ENCODE measurements around the gene CDC42BPA.

CDC42BPA gene

DNA sequence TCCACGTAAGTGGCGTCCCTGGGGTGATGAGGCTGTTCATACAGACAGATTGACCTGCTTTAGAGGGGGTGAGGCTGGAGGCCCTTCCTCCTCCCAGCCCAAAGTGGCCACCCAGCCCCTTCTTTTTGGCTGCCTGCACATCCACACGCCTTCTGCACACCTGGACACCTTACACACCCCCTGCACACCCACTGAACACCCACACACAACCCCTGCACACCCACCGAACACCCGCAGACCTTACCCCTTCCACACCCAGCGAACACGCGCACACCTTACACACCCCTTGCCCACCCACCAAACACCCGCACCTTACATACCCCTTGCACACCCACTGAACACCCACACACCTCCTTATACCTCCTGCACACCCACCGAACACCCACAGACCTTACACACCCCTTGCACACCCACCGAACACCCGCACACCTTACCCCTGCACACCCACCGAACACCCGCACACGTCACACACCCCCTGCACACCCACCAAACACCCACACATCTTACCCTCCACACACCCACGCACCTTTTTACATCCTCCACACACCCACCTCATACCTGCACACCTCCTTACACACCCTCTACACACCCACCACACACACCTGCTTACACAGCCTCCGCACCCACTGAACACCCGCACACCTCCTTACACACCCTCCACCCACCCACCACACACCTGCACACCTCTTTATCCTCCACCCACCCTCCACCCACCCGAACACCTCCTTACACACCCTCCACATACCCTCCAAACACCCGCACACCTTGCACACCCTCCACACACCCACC is 340.5 kb downstream of the CDC42BPA start:
- no peak for DNase-seq

DNA sequence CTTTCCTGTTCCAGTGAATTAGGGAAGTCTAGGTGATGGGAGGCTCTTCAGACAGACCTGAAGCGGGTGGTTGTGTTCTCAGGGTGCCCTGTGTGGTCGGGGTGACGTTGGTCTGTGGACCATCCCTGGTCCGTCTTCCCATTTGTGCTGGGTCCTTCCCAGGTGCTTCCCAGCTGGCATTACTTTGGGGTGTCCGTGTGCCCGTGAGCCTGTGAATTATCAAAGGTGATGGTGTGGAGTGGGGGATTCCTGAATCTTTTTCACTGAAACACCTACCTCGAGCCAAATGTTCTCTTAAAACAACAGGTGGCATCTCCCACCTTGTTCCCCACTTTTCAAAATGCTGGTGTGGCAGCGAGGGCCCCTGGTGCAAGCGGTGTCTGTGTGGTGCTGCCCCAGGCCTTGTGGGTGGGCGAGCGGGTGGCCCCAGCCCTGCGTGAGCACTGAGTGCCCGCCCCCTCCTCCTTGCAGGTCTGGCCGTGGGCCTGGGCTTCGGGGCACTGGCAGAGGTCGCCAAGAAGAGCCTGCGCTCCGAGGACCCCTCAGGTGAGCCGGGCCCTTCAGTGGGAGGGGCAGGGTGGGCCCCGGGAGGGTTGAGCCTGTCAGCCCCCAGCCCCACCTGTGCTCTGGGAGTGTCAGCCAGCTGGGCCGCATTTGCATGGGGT is 341.2 kb downstream of the CDC42BPA start:
- no peak for DNase-seq

DNA sequence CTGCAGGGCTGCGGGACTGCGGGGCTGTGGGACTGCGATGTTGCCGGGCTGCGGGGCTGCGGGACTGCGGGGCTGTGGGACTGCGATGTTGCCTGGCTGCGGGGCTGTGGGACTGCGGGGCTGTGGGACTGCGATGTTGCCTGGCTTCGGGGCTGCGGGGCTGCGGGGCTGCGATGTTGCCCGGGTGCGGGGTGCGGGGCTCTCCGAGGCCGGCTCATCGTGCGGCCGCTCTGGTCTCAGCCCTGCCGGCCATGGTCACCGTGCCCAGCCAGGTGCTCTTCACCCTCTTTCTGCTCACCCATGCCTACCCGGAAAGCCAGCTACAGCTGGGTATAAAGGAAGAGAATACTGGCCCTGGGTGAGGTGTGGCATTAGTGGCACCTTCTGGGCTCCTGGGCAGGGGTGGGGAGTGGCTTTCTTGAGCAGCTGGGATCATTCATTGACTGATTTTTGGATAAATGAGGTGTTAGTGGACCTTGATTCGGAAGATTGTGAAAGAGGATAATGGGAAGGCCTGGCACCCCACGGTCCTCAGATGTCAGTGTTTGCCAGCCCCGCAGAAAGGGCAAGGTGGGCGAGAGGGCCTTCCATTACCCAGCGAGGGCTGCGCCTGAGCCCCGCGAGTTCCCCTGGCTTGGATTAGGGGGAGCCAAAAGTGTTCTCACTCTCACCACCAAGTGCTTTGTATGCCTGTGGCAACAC is 341.9 kb downstream of the CDC42BPA start:
- no peak for DNase-seq

DNA sequence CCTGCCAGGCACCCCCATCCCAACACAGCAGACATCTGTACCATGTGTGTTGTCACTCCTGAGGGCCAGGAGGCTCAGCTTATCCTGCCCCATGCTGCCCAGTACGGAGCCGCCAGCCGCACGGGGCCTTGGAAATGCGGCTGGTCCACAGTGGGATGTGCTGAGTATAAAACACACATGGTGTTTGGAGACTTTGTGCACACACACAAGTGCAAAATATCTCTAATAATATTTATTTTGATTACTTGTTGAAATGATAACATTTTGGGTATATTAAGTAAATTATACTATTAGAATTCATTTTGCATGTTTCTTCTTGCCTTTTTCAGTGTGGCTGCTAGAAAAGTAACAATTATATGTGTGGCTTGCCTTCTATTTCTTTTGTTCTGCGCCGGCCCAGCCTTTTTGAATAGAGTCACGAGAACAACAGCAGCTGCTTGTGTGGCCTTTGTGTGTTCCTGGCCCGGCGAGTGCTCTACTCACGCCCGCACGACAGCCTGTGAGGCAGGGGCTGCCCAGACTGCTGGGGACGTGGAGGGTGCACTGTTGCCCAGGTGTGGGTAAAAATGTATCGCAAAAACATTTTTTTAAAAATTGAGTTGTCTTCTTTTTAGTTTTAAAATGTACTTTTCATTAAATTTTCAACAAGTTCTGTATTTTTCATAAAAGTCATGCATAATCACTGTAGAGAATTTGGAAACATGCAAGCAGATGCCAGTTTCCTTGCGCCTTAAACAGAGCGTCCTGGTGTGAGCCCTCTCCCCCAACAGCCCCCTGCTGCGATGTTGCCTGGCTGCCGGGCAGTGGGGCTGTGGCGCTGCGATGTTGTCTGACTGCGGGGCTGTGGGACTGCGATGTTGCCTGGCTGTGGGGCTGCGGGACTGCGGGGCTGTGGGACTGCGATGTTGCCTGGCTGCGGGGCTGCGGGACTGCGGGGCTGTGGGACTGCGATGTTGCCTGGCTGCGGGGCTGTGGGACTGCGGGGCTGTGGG is 342.7 kb downstream of the CDC42BPA start:
- DNase-seq = no peak

DNA sequence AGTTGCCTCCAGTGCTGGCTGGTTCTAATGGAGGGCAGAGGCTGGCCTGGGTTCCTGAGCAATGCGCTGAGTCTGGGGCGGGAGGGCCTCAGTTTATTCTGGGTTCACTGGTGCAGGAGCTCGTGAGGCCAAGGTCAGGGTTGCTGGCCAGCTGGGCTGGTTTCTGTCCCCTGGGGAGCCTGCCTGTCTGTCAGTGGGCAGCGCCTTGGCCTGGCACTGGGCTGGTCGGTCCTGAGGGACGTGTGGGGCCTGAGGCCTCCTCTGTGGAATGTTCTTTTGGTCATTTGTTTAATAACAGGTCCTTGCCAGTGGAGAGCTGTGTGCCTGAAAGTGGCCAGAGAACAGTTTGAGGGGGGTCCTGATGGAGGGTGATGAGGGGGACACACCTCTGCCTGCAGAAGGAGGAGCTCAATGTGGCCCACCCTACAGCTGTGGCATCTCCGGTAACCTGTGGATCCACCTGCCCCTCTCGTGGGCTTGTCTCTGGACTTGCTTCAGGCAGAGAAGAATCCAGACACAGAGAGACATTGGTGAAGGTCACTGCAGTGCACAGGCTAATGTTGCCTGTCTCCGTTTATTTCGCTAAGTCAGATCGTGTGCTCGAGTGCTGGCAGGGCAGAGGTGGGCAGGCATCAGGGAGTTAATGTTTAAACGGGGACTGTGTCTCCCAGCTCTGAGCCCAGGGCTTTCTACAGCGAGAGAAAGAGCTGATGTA is 343.6 kb downstream of the CDC42BPA start:
- DNase-seq = no peak

DNA sequence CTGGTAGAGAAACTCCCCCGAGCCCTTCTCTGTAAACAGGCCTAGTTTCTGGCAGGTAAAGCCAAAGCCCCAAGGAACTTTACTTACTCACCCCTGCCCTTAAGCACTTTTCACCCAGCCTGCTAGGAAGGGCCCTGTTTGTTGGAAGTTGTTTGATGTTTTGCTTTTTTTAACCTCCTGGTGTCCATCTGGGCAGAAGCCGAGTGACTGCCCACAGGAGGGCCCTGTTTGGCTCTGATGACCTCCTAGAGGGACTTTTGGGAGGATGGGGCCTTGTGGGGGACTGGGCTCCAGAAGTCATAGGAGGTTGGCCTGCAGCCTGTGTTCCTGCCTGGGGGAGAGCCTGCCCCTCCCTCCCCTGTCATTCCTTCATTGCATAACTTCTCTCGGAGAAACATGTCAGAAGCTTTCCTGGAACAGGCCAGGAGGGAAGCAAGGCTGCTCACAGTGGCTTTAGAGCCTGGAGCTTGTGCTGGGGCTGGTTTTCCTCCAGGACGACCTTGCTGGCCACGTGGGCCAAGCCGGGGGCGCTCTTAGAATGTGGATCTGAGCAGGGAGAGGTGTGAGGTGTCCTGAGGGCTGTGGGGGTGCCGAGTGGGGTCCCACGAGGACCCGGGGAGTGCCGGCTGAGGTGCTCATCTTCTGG is 344.3 kb downstream of the CDC42BPA start:
- DNase-seq = no peak

DNA sequence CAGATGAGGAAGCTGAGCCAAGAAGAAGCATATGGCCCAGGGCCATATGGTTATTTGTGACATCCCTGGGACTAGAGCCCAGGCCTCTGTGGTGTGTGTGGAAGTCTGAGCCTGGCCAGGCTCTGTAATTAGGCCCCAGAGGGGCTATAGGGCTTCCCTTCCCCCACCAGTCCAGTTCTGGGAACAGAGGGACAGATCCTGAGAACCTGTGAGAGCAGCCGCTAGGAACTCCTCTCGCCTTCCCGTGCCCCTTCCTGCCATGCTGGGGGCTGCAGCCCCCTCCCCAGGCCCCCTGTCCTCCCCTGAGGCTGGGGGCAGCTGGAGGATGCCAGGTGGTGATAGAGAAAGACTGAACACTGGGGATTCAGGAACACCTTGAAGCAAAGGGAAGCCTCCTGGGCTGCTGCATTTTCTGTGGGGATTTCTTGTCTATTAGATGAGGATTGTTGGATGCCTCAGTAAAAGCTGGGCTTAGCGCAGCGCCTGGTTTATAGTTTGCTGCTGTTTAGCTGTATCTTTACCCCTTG is 344.9 kb downstream of the CDC42BPA start:
- no peak for DNase-seq

DNA sequence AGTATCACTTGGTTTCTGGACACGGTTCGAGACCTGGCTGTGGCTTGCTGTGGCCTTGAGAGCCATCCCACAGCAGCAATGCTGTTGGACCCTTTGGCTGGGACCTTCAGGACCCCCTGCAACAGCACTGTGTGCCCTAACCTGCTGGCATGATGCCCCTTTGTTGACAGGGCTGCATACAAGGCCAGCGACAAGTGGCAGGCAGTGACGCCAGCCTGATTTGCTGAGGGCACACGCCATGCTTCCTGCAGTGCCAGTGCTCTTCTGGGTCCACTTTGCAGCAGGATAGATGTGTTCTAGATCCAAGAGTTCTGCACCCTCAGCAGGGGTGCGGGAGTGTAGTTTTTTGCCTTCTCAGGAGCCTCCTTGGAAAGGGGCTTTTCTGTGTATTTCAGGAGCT is 345.4 kb downstream of the CDC42BPA start:
- no peak for DNase-seq

DNA sequence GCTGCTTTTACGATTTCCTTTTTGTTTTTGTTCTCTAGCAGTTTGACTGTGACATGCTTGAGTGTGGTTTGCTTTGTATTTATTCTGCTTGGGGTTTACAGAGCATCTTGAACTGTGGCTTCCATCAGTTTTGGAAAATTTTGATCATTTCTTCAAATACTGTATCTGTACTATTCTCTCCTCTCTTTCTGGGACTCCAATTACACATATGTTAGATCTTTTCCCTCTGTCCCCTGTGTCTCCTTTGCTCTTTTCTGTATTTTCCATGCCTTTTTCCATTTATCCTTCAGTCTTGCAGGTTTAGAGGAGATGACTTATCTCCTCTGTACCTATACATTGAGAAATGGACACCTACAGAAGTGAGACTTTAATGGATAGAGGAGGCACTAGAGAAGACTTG is 346.5 kb downstream of the CDC42BPA start:
- DNase-seq = no peak

DNA sequence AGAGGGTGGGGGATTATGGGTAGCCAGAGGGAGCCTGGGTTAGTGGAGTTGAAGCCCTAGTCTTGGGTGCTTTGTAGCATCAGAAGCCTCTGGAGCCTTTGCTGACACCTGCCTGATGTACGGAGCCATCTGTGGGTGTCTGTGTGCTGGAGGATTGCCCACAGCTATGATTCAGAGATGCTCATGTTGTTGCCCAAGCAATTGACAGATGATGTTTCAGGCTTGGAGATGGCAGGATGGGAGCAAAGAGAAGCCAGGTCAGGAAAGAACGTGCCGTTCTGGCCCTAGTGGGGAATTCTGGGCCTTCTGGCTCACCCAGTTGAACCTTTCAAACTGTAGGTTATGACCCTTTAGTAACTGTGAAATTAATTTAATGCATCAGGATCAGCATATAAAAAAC is 350.6 kb downstream of the CDC42BPA start:
- DNase-seq = no peak

DNA sequence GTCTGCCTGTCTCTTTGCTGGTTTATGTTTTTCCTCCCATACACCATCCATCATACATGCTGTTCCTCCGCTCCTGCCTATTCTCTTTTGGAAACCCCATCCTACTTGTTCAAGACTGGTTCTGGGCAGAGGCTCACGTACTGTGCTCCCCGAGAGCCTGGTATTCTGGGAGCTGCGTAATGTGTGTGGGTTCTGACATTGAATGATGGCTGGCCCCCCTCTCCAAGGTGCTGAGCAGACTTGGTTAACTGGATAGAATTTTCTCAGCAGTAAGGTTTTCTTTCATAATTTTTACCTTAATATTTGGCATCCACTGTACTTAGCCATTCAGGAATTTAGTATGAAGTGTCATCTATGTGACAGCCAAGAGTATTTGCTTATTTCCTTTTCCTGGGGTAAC is 351.6 kb downstream of the CDC42BPA start:
- DNase-seq = no peak

DNA sequence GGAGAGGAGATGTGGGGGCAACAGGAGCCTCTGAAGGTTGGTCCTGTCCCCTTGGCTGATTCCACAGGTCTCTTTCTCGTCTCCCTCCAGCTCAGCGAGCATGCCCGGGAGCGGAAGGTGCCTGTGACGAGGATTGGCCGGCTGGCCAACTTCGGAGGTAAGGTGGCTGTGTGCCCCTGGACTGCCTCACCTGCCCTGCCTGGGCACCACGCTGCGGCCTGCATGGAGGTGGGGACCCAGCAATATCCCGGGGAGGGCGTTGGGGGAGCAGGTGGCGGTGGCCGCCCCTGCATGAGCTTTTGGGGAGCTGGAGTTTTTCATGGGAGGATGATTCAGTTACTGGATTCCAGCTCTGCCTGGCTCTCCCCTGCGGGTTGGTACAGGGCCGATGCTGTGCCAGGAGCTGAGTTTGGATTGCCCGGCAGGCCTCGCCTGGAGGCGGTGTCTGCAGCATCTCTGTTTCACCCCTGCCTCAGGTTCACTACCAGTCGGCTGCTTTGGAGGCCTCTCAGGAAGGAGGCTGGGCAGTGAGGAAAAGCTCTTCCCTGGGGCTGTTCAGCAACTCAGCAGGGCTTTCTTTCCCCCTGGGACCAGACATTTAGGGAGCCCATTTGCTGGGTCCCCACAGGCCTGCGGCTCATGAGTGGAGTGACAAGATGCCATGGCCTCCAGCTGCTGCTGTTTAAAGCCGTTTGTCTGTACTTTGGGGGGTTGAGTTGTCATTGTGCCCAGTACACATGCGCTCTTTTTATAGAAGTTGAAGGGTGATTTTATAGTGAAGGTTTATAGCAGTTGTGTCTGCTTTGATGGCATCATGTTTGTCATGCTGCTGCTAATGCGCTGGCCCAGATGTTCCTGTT is 352.5 kb downstream of the CDC42BPA start:
- DNase-seq = no peak

DNA sequence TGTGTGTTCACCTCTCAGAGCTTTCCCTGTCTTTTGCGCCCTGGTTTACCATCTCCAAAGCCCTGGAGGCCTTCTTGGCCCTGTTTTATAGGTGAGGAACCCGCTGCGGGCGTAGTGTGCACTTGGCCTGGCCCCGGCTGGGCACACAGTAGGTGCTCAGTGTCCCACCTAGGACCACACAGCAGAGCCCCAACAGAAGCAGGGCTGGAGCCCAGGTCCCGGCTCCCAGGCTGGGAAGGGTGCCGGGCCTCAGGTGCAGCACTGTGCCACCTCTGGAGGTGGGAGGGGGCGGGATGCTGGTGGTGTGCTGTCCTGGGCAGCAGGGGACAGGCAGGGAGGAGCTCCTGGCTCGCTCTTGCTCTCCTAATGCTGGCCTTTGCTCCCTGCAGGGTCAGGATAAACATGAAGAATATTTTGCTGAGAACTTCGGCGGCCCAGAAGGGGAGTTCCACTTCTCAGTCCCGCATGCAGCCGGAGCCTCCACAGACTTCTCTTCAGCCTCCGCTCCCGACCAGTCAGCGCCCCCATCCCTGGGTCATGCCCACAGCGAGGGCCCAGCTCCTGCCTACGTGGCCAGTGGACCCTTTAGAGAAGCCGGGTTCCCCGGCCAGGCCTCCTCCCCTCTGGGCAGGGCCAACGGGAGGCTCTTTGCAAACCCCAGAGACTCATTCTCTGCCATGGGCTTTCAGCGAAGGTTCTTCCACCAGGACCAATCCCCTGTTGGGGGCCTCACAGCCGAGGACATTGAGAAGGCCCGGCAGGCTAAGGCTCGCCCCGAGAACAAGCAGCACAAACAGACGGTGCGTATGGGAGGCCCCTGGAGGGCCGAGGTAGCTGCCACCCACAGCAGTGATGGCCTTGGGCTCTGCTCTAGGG is 353.4 kb downstream of the CDC42BPA start:
- DNase-seq = no peak

DNA sequence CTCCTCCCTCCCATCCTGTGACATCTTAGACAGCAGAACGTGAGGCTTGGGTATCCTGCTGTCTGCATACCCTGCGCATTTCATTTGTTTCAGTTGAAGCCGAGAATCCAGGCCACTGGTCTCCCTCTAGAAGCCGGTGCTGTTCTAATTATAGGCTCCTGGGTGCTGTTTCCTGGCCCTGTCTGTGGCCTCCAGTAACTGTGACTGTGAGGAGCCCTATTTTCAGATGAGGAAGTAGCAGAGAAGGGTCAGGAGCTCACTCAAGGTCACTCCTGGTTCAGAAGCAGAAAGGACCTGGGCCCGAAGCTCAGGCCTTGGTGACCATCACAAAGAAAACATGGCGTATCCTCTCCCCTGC is 354.2 kb downstream of the CDC42BPA start:
- no peak for DNase-seq

DNA sequence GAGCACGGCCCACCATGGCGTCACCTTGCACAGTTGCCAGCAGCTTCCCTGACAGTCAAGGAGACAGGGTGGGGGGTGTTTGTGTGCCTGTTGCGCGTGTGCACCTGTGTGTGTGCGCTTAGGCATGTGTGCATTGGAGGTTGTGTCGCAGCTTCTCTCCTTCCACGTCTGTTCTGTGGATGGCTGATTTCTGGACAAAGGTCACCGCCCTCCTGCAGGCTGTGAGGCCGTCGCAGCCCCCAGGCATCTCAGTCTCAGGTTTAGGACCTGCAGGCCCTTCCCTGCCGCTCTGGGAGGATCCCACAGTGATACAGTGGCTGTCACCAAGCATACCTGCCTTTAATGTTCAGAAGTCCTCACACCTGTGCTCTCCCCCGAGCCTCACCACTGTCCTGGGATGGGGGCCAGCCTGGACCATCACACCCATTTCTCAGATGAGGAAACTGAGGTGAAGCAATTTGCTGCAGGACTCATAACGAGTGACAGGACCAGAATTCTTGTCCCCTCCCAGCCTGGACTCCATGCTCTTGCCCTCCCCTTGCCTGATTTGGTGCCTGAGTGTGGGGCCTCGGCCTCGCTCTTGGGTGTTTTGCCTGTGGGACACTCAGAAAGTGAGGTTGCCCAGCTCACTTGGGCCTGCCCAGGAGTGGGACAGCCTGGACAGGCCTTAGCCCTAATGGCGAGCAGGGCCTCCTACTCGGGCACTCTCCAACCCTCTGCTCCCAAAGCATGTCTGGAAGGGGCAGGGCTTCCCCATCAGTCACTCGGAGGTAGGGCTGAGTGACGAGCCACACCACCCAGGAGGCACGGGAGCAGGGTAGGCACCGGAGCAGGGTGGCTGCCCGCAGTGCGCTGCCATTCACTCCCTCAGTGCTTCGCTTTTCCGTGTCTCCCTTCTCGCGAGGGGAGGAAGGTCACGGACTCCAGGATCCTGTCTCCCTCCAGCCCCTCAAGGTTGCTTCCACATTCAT is 355.6 kb downstream of the CDC42BPA start:
- DNase-seq = no peak

DNA sequence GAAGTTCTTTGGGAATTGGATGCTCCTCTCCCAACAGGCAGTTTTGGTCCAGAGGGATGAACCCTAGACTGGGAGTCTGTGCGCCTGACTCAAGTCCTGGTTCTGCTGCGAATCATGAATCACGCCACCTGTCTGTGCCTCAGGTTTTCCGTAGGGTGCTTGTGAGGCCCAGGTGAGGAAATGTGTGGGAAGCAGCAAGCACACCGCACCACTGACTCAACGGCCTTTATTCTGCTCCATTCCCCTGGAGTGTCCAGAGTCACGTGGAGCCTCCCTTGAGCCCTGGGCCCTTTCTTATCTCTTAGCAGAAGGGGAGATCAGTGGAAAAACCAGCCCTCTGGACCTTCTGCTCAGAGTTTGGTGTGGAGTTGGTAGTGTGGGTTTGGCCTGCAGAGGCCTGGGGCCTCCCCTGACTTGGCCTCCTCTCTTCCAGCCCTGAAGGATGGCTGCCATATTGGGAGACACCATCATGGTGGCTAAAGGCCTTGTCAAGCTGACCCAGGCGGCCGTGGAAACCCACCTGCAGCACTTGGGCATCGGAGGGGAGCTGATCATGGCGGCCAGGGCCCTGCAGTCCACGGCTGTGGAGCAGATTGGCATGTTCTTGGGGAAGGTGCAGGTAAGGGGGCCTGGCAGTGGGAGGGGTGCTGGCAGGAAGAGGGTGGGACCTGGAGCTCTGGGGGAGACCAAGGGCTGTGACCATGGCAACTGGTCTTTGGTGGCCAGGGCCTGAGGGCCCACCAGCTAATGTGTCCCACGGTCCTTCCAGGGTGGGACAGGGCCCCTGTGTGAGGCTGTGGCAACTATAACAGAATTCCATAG is 357.1 kb downstream of the CDC42BPA start:
- no peak for DNase-seq

DNA sequence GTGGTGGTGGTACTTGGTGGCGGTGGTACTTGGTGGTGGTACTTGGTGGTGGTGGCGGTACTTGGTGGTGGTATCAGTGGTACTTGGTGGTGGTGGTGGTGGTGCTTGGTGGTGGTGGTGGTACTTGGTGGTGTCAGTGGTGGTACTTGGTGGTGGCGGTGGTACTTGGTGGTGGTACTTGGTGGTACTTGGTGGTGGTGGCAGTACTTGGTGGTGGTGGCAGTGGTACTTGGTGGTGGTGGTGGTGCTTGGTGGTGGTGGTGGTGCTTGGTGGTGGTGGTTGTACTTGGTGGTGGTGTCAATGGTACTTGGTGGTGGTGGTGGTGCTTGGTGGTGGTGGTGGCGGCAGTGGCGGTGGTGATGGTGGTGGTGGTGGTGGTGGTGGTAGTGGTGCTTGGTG is 358.0 kb downstream of the CDC42BPA start:
- DNase-seq = no peak
